GM12878 (cell line): ENCODE results near the gene USP46. TPM values are rescaled to one million over a fixed set of nuclear protein-coding genes. Genes with fewer than 3 reads are reported as not detected.

ENCODE experiments used
- ATAC-seq: fragments of 200-7000 bp; cut with Tn5 transposase; 3 replicates; pipeline ENCODE4 v1.9.1; 2020; ENCODE audit warnings: mild to moderate bottlenecking, moderate library complexity
- BruUV-seq: library from RNA; stranded (reverse); fragments of 400-500 nt; replicated peaks from 2 replicates; lab custom pipeline; 2021; lab: Mats Ljungman, UMichigan
- CTCF ChIA-PET: fragments of 300-600 bp; sonication (Branson Sonifier 250); formaldehyde crosslinking; extraction: SDS; loops from one replicate; lab custom pipeline; 2021; ENCODE audit warnings: inconsistent platforms; lab: Yijun Ruan, JAX
- POLR2A ChIA-PET: fragments of 350-600 bp; formaldehyde crosslinking; extraction: SDS; loops from one replicate; lab custom pipeline; 2021; ENCODE audit warnings: inconsistent platforms; lab: Charles Lee
- RAD21 ChIA-PET: fragments of 300-600 bp; sonication (Branson Sonifier 250); formaldehyde crosslinking; loops from one replicate; lab custom pipeline; 2023; ENCODE audit warnings: antibody characterized with exemption; ENCODE audit not compliant: unreplicated experiment; lab: Charles Lee
- SMC1A ChIA-PET: fragments of 300-600 bp; sonication (Branson Sonifier 250); formaldehyde crosslinking; loops from one replicate; lab custom pipeline; 2023; ENCODE audit not compliant: unreplicated experiment, uncharacterized antibody; lab: Charles Lee
- DNase-seq: peaks from one replicate; pipeline ENCODE4 v3.0.0-alpha.2; 2011; ENCODE audit warnings: low read depth, low spot score
- FAIRE-seq: peaks from 3 replicates; lab custom pipeline; 2011; peaks lifted over from hg19 to GRCh38; lab: Jason Lieb, UNC
- H2AFZ ChIP-seq: 2 replicates; pipeline ENCODE4 v1.6.0; 2011; ENCODE audit warnings: low read depth, low read length, control low read depth; ENCODE audit not compliant: control insufficient read depth
- H3K27ac ChIP-seq: 2 replicates; pipeline ENCODE4 v1.5.1; 2011; ENCODE audit warnings: control low read depth; ENCODE audit not compliant: control insufficient read depth, insufficient read depth
- H3K27me3 ChIP-seq, 2 experiments: replicated peaks in 1 of 2; 2 replicates each; pipeline versions ENCODE4 v1.6.0 to v1.6.1; 2011; ENCODE audit warnings: low read length in 1 of 2; ENCODE audit not compliant: control insufficient read depth in 2 of 2, insufficient read depth in 2 of 2
- H3K36me3 ChIP-seq, 2 experiments: 2 replicates each; pipeline ENCODE4 v1.5.1; 2011; ENCODE audit warnings: low read length in 1 of 2; ENCODE audit not compliant: control insufficient read depth in 2 of 2, insufficient read depth in 2 of 2
- H3K4me1 ChIP-seq: 2 replicates; pipeline ENCODE4 v1.6.1; 2011; ENCODE audit warnings: mild to moderate bottlenecking, low read length, moderate library complexity, mixed read lengths; ENCODE audit not compliant: control insufficient read depth, insufficient read depth
- H3K4me2 ChIP-seq: 2 replicates; pipeline ENCODE4 v1.6.0; 2011; ENCODE audit warnings: control low read depth; ENCODE audit not compliant: control insufficient read depth, insufficient read depth
- H3K4me3 ChIP-seq: fragments of 200-600 bp; sonication (generic); 2 replicates; pipeline ENCODE4 v1.5.1; 2016
- H3K79me2 ChIP-seq: 2 replicates; pipeline ENCODE4 v1.6.0; 2011; ENCODE audit warnings: low read length; ENCODE audit not compliant: control insufficient read depth, insufficient read depth
- H3K9ac ChIP-seq: 2 replicates; pipeline ENCODE4 v1.8.0; 2011; ENCODE audit warnings: low read length, control low read depth, mixed read lengths; ENCODE audit not compliant: control insufficient read depth, insufficient read depth
- H3K9me3 ChIP-seq: replicated peaks from 3 replicates; pipeline ENCODE4 v1.5.1; 2011; ENCODE audit warnings: mild to moderate bottlenecking, low read length; ENCODE audit not compliant: control insufficient read depth, insufficient read depth
- H4K20me1 ChIP-seq: 2 replicates; pipeline ENCODE4 v1.6.0; 2011; ENCODE audit not compliant: control insufficient read depth, insufficient read depth
- EP300 ChIP-seq, 2 experiments: fragments of 150-350 bp in 1 of 2; IDR thresholded peaks; 2 replicates each; pipeline ENCODE4 v1.6.1; 2011 to 2012; ENCODE audit warnings: low read depth in 2 of 2, low read length in 2 of 2, borderline replicate concordance in 1 of 2, improper control_type of control experiment in 1 of 2, inconsistent platforms in 1 of 2; ENCODE audit not compliant: control insufficient read depth in 1 of 2
- HCFC1 ChIP-seq: fragments of 150-350 bp; IDR thresholded peaks from 2 replicates; pipeline ENCODE4 v1.6.1; 2014; ENCODE audit warnings: low read length
- IRF4 ChIP-seq: IDR thresholded peaks from 2 replicates; pipeline ENCODE4 v1.6.1; 2011; ENCODE audit warnings: low read depth, low read length
- MYC ChIP-seq: IDR thresholded peaks from 2 replicates; pipeline ENCODE4 v1.6.1; 2011; ENCODE audit warnings: mild to moderate bottlenecking, low read length, moderate library complexity, inconsistent platforms; ENCODE audit not compliant: insufficient read depth, insufficient replicate concordance, insufficient read length, severe bottlenecking
- RB1 ChIP-seq: fragments of 450-650 bp; formaldehyde crosslinking; IDR thresholded peaks from 2 replicates; pipeline ENCODE4 v1.6.1; 2017; ENCODE audit warnings: mild to moderate bottlenecking, borderline replicate concordance
- RBBP5 ChIP-seq: fragments of 200-600 bp; sonication (generic); conservative IDR thresholded peaks from 2 replicates; pipeline ENCODE4 v1.6.1; 2016
- STAT3 ChIP-seq: IDR thresholded peaks from 2 replicates; pipeline ENCODE4 v1.6.1; 2011; ENCODE audit warnings: low read depth, low read length, improper control_type of control experiment
- TBL1XR1 ChIP-seq: IDR thresholded peaks from 2 replicates; pipeline ENCODE4 v1.6.1; 2012; ENCODE audit warnings: low read depth, low read length, improper control_type of control experiment
- TCF12 ChIP-seq: IDR thresholded peaks from 2 replicates; pipeline ENCODE4 v1.6.1; 2011; ENCODE audit warnings: low read depth, mild to moderate bottlenecking, low read length
- WGBS: methylation state at CpG from one replicate; pipeline ENCODE4 v1.1.6; 2016; ENCODE audit warnings: low lambda C conversion rate; ENCODE audit not compliant: insufficient replicate concordance, insufficient coverage; ENCODE audit errors: missing lambda C conversion rate; 5-methylcytosine and 5-hydroxymethylcytosine counted together
- in situ Hi-C: fragments of 300-500 bp; cut with MboI; formaldehyde crosslinking; loops from 9 replicates; pipeline ENCODE4 v1.14.3; 2018; ENCODE audit warnings: mixed read lengths
- intact Hi-C: fragments of 100-400 bp; cut with micrococcal nuclease; formaldehyde crosslinking; loops from one replicate; pipeline ENCODE4 v1.14.2; 2022; ENCODE audit not compliant: unreplicated experiment
- polyA plus RNA-seq, 11 experiments: library from polyadenylated mRNA; depleted of rRNA in 4 of 11; unstranded in 6 of 11; stranded (reverse) in 5 of 11; fragments of >200 nt; fragmentation: Nextera tagmentation in 4 of 11; fragmentation: Illumina TruSeq in 1 of 11; extraction: Ambion mirVana in 4 of 11; extraction: Trizol in 1 of 11; gene quantifications; 1 replicate in 1 of 11; 2 replicates in 10 of 11; pipeline versions ENCODE4 v1.2.1 to v1.2.3, GENCODE V29; 2011 to 2016; ENCODE audit warnings: inconsistent platforms in 2 of 11, missing spikeins in 2 of 11, low read depth in 1 of 11
- total RNA-seq, 4 experiments: library from RNA; depleted of rRNA in 3 of 4; stranded (reverse); fragments of >200 nt in 3 of 4; fragmentation: Illumina TruSeq in 1 of 4; extraction: Trizol in 1 of 4; gene quantifications; 2 replicates each; pipeline versions ENCODE4 v1.2.1 to v1.2.3, GENCODE V29; 2013 to 2021
- TF ChIP-seq, protein P1 (sequence below): fragments of 450-650 bp; IDR thresholded peaks from 2 replicates; pipeline ENCODE4 v1.6.1; 2018; ENCODE audit warnings: borderline replicate concordance, mild to moderate bottlenecking; ENCODE audit not compliant: partially characterized antibody
- TF ChIP-seq, protein P2 (sequence below), 3 experiments: IDR thresholded peaks in 2 of 3; conservative IDR thresholded peaks in 1 of 3; 2 replicates each; pipeline ENCODE4 v1.5.1; 2011; ENCODE audit warnings: low read depth in 3 of 3, low read length in 3 of 3, mild to moderate bottlenecking in 3 of 3, control low read depth in 2 of 3, moderate library complexity in 2 of 3, inconsistent platforms in 1 of 3, mixed read lengths in 1 of 3; ENCODE audit not compliant: control insufficient read depth in 2 of 3, insufficient read depth in 1 of 3; ENCODE audit errors: extremely low read depth in 1 of 3

The USP46 gene
- total and polyA plus RNA-seq, 10 of the 15 experiments (the other 5 are each of a cell fraction or from before 2014, with no cell fraction given), result 5.3 to 20.1 (median 12.0) TPM

DNA sequence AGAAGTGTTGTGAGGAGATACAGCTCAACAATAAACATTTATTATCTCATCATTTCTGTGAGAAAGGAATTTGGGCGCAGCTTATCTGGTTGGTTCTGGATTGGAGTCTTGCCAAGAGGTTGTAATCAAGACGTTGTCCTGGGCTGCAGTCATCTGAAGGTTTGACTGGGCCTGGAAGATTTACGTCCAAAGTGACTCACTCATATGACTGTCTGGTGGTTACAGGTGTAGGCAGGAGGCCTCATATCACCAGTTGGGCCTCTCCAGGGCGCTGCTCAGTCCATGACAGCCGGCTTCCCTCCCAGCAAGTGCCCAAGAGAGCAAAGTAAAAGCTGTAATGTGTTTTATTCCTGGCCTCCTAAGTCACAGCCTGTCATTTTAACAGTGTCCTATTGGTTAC lies 106.3 kb downstream of the USP46 start:
- no TSS peak for BruUV-seq
- no peak overlapping the region for H2AFZ ChIP-seq
- intact Hi-C loops, result no loop called here
- H3K9me3 ChIP-seq, result no peaks in the 10 kb centered on the region
- no peaks in the 10 kb centered on the region for H3K36me3 ChIP-seq
- H3K79me2 ChIP-seq, result no peaks in the 10 kb centered on the region
- H3K4me3 ChIP-seq, result no peak overlapping the region
- no peaks in the 10 kb centered on the region for H3K27me3 ChIP-seq
- H4K20me1 ChIP-seq, result no peaks in the 10 kb centered on the region
- H3K9ac ChIP-seq, result no peak overlapping the region
- ATAC-seq, result no peak
- POLR2A ChIA-PET, result no interaction called here
- H3K4me2 ChIP-seq, result no peak overlapping the region
- TF ChIP-seq HCFC1 (no peak), TBL1XR1 (no peak), RB1 (no peak), RBBP5 (no peak), STAT3 (no peak), TCF12 (no peak), IRF4 (no peak), EP300 (IDR thresholded peaks at IDR 0.05; ENCODE audit: borderline replicate concordance in 1 of 2, control insufficient read depth in 1 of 2, low read depth in 2 of 2, low read length in 2 of 2) (no peak), MYC (no peak)
- TF ChIP-seq, protein P1, sequence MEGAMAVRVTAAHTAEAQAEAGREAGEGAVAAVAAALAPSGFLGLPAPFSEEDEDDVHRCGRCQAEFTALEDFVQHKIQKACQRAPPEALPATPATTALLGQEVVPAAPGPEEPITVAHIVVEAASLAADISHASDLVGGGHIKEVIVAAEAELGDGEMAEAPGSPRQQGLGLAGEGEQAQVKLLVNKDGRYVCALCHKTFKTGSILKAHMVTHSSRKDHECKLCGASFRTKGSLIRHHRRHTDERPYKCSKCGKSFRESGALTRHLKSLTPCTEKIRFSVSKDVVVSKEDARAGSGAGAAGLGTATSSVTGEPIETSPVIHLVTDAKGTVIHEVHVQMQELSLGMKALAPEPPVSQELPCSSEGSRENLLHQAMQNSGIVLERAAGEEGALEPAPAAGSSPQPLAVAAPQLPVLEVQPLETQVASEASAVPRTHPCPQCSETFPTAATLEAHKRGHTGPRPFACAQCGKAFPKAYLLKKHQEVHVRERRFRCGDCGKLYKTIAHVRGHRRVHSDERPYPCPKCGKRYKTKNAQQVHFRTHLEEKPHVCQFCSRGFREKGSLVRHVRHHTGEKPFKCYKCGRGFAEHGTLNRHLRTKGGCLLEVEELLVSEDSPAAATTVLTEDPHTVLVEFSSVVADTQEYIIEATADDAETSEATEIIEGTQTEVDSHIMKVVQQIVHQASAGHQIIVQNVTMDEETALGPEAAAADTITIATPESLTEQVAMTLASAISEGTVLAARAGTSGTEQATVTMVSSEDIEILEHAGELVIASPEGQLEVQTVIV, result no peak
- TF ChIP-seq, protein P2, sequence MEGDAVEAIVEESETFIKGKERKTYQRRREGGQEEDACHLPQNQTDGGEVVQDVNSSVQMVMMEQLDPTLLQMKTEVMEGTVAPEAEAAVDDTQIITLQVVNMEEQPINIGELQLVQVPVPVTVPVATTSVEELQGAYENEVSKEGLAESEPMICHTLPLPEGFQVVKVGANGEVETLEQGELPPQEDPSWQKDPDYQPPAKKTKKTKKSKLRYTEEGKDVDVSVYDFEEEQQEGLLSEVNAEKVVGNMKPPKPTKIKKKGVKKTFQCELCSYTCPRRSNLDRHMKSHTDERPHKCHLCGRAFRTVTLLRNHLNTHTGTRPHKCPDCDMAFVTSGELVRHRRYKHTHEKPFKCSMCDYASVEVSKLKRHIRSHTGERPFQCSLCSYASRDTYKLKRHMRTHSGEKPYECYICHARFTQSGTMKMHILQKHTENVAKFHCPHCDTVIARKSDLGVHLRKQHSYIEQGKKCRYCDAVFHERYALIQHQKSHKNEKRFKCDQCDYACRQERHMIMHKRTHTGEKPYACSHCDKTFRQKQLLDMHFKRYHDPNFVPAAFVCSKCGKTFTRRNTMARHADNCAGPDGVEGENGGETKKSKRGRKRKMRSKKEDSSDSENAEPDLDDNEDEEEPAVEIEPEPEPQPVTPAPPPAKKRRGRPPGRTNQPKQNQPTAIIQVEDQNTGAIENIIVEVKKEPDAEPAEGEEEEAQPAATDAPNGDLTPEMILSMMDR (IDR thresholded peaks at IDR 0.05 in 2 of 3, conservative IDR thresholded peaks at IDR 0.05 in 1 of 3; ENCODE audit: control insufficient read depth in 2 of 3, extremely low read depth in 1 of 3, insufficient read depth in 1 of 3, low read depth in 3 of 3, low read length in 3 of 3), result no peak
- TF ChIP-seq, all 136 proteins: peak for 0
- RAD21 ChIA-PET, result no interaction called here
- FAIRE-seq (no peak), DNase-seq (no peak)
- H3K4me1 ChIP-seq, result no peaks in the 10 kb centered on the region
- in situ Hi-C loops, result no loop called here
- WGBS, result 7% methylated on average over 5 of the region's 5 CpGs
- H3K27ac ChIP-seq, result no peak overlapping the region
- SMC1A ChIA-PET, result no interaction called here
- CTCF ChIA-PET, result interaction anchor here (0.7 kb wide), 1 partner anchor 90 kb away, joined by 3 read pairs; no protein-coding TSS in a partner anchor
